ENCODE measurements around the gene TMEM132C.

DNA sequence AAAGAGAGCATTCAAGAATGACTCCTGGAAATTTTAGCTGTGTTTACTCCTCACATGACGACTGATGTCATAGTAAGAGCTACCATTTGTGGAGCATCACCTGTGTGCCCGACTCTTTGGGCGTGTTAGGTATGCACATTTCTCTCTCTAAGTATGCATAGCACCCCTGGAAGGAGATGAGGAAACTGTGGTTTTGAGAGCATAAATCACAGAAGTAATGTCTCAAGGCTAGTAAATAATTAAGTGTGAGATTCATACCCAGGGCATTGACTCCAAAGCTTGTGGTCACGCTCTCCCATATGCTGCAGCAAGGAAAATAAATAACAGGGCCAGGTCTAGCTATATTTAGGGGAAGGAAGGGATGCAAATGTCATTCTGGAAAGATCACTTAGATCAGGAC is 340.7 kb downstream of the TMEM132C start:
- TF ChIP-seq, protein P1, sequence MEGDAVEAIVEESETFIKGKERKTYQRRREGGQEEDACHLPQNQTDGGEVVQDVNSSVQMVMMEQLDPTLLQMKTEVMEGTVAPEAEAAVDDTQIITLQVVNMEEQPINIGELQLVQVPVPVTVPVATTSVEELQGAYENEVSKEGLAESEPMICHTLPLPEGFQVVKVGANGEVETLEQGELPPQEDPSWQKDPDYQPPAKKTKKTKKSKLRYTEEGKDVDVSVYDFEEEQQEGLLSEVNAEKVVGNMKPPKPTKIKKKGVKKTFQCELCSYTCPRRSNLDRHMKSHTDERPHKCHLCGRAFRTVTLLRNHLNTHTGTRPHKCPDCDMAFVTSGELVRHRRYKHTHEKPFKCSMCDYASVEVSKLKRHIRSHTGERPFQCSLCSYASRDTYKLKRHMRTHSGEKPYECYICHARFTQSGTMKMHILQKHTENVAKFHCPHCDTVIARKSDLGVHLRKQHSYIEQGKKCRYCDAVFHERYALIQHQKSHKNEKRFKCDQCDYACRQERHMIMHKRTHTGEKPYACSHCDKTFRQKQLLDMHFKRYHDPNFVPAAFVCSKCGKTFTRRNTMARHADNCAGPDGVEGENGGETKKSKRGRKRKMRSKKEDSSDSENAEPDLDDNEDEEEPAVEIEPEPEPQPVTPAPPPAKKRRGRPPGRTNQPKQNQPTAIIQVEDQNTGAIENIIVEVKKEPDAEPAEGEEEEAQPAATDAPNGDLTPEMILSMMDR (conservative IDR thresholded peaks at IDR 0.05), result no peak
- TF ChIP-seq ZFX (IDR thresholded peaks at IDR 0.05), result no peak

All from C4-2B (cell line).